ENCODE results near the gene LGR6.
A peak's percentile ranks its signal among the peaks of the same experiment; 100 is the strongest.
"Not testable (repeated sequence)": the region's sequence is repeated elsewhere in the genome, so short reads cannot be mapped to it uniquely, and the experiment has no call there.

The LGR6 gene

DNA sequence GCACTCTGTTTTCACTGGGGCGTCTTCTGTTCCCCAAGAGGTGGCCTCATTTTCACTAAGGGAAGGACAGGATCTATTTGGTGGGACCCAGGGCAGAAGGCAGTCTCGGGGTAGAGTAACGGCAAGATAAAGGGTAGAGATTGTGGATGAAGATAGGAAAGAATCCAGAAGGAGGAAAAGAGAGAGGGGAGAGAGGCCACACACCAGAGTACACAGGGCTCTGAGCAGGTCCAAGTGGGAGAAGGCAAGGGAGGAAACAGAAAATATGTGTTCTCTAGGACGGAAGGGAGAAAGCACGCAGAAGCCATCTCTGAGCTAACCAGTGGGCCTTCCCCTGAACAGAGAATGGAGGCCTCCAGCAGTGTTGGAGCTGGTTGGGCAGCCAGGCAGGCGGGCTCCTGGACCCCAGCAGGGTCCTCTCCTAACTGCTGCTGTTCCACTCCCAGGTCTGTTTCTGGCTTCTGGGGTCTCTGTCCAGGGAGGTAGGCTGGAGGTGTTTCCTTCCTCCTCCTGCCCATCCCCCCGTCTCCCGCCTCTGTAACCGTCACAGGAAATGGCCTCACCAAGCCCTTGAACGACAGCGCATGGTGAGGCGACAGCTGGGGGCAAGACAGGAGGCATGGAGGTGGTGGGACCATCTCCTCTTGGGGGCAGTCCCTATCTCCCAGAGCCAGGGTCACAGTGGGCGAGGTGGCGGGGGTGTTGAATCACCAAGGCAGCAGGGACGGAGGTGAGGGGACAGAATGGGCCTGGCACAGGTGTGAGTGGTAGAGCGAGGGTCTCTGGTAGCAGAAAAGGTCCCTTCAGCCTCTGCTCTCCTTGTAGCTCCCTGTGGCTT lies 33.8 kb upstream of the LGR6 start:
- DNase-seq: peak; percentile 87

DNA sequence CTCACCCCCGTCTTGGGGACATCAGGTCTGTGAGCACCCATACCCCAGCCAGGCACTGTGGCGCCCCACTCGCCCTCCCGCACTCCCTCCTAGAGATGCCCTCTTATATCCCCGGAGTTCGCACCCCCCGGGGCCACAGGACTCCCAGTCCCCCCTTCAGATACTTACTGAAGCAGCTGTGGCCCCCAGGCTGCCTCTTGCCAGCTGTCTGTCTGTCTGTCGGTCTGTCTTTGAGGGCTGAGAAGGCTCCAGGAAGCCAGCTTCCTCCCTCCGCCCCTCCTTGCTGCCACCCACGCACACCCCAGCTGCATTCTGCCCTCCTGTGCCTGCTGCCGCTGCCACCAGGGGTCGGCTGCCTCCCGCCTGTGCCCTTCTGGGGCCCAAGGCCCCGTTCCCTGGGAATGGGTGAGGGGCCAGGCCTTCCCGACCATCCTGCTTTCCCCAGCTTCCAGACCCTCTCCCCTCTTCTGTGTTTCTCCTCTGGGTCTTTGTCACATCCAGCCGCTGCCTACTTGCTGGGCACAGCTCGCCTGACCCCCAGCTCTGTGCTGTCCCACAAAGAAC lies 33.1 kb upstream of the LGR6 start, which contains the start of gene PTPN7:
Gene PTPN7, minus strand, starts transcription at position 226 of the 564 bp plus-strand sequence. CDS start 1,200 bp downstream, outside the sequence.
- peak; percentile 94 for DNase-seq

DNA sequence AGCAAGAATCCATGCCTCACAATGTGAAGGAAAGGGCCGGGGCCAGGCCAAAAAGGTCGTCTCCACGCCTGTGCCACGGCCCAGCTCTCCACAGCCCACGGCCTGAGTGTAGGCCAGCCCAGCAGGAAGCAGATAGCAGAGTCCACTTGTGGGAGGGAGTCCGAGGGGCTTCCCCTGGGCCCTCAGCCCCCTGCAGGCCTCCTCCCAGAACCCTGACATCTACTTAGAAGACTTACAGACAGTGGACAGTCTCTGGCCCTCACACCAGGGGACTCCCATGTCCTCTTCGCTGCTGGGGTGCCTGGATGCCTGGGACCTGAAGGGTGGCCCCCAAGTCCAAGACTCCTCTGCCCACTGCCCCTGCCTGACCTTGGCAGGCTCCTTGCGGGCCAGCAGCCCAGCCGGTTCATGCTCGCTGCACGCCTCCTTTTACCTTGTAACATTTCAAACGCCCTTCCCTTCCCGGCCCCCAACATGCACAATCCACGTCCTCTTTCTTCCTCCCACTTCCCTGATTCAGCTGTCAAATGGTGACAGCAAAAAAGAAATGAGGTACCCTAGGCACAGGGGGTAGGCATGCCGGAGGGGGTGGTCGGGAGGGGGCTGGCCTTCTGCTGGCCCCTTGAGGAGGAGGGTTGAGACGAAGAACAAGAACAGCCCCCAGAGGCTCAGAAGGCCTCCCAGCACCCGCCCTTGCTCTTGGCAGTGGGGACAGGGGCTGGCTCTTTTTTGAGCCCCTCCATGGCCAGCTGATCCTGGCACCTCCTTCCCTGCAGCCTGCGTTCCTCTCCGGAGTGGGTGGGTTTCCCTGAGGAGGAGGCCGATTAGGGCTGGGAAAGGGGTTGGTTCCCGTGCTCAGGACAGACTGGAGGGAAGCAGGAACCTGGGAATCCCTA lies 32.2 kb upstream of the LGR6 start:
- DNase-seq: no peak

DNA sequence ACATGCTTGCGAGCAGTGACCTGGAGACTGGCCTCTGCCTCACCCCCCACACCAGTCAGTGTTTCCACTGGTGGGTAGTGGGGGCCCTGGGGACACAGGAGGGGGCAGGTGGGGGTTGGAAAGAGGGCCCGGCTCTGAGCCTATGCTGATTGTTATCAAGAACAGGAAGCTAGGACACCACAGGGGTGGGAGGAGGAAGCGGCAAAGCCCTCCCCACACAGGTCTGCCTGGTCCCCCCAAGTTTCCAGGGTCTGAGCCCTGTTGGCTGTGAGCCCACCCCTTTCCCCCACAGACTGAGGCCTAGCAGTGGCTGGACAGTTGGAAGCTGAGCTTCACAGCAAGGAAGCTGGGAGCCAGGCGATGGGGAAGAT lies 31.6 kb upstream of the LGR6 start:
- DNase-seq: peak; percentile 87

DNA sequence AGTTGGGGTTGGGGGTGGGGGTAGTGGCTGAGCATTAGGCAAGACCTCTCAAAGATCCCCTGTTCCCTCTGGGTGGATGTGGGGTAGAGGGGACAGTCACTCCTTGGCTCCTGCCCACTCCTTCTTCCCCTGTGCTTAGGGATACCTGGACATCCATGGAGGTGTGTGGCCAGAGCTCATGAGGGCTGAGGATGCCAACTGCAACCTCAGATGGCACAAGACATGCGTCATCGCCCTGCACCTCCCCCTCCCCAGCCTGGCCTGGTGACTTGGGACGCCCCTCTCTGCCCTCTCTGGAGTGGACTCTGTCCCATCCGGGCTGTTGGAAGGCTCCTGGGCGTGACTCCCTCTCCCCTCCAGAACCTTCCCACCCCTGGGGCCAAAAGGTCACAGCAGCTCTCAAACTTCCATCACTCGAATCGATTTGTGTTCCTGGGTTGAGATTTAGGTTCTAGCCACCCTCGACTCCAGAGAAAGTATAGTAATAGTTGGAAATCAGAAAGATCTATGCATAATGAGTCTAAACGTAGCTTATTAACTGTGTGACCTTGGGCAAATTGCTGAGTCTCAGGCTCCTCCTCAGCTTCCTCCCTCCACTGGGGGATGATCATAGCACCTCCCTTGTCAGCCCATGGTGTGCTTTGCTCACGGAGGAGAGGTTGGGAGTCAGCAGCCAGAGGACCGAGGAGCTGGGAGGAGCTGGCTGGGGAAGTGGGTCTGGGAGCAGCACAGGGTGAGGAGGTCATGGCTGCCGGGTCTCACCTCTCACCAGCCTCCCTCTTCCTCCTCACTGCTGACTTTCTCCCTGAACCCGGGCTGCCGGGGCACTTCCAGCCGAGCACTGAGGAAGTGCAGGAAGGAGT lies 30.9 kb upstream of the LGR6 start:
- peak; percentile 75 for DNase-seq

DNA sequence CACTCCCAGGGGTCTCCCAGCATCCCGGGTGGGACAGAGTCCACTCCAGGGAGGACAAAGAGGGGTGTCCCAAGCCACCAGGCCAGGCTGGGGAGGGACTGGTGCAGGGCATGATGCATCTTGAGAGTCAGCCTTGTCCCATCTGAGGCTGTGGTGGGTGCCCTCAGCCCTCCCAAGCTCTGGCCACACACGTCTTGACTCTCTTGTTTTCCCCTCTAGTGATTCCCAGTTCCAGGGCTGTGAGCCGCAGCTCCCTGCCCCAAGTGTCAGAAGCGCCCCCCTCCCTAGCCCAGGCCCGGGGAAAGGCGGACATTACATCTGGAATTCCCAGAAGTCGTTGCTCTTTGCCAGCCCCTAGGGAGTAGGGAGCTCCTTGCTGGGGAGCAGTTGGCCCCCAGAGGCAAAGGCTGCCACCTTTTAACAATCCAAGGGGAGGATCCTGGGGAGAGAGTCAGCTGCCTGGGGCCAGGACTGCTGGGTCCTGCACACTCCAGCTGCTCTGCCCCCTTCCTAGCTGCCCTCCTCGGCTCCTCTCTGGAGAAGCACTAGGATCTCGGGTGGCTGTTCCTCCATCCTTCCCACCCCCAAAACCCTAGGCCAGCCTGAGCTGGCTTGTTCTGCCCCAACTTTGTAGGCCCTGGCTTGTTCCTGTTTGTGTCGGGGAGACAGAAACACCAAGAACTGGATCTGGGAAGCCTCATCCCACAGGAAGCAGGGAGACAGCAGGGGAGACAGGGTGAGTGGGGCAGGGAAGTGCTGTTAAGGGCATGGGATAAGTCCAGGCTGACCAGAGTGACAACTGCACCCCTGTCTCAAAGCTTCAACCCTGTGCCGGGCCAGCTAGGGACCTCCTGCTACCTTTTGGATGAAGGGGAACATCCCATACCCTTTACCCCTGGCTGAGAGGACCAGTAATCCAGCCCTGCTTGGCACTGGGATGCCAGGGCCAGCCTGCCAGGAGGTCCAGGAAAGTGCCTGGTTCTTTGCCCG lies 30.0 kb upstream of the LGR6 start:
- no peak for DNase-seq

DNA sequence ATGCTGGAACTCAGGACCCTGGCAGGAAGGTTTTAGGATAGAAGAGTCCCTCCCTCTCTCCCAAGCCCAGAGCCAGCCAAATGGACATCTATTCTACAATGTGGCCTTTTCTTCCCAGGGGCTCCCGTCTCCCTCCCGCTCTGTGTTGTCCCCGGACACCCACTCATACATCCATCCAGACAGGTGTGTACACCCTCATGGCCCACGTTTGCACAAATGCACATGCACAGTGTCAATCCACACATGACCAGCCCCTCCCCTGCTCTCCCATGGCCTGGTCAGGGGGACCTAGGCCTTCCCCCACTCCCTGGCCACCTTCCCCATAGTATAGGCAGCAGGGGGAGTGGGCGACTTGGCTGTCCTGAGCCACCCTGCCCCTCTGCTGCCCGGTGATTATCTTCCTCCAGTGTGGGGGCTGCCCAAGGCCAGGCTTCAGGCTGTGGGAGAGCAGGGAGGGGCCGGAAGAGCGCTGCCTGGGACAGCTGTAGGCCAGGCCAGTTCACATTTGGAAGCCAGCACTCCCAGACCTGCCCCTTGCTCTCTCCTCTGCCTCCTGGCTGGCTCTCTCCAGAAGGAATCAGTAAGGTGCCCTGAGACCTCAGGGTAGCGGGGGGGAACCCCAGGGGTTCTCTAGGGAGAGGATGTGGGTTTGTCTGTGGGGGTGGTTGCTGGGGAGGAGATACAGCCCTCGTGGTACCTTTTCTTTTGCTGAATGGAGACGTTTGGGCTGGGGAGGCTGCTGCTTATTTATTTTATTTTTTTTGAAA lies 29.1 kb upstream of the LGR6 start:
- peak; percentile 90 for DNase-seq

DNA sequence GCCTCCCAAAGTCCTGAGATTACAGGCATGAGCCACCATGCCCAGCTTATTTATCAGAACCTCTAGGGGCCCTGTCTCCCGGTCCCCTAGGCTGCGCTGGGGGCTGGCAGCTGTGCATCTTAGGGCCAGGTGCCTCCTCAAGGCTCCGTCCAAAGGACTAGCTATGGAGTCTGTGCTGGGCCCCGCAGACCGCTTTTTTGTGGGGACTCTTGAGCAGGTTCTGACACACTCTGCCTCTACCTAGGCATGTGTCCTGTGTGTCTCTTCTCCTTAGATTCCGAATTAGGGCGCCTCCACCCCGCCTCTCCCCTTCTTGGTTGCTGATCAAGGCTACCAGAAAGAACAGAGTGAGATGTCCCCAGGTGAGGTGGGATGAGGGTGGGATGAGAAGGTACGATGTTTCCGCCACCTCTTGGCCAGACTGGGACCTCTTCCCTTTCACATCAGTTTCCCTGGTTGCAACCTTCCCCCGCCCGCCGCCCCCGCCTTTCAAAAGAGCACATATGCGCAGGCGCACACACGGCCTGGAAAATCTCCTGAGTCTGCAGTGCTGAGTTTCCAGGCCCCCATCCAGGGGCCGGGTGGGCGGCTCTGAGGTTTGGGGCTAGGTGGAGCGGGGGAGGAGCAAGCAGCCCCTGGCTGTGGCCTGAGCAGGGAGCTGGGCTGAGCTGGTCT lies 28.2 kb upstream of the LGR6 start:
- DNase-seq: peak; percentile 84

DNA sequence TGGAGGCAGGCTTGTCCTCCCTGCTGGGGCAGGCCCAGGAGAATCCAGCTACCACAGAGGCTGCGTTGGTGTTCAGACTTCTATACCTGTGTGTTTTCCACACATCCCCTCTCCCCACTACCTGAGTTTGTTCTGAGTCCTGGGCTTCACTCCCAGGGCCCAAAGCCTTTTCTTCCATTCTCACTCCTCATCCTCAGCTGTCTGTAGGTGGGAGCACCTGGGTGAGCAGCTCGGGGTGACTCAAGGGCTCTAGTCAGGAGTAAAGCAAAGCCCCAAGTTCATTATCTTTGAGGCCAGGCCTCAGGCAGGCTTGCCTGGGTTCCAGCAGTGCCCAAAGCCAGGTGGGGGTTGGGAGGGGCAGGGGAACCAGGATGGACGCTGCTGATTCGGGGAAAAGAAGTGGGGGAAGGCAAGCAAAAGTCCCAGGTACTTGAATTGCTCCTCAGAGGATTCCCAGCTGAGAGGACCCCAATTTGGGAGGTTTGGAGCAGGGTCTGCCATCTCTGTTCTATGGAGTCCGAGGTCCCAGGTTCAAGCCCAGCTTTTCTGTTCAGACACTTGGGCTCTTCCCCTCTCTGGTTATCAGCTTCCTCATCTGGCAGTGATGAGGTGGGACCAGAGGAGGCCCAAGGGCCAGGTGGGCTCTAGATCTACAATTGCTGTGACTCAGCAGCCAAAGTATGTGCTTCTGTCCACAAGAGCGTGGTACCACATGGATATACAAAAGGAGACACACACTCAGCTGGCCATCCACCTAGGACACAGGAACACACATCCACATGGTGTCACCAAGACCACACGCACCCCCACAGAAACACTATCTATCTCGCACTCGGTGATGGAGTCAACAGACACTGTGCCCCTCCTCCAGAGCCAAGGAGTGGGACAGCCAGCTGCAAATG lies 27.4 kb upstream of the LGR6 start:
- no peak for DNase-seq

DNA sequence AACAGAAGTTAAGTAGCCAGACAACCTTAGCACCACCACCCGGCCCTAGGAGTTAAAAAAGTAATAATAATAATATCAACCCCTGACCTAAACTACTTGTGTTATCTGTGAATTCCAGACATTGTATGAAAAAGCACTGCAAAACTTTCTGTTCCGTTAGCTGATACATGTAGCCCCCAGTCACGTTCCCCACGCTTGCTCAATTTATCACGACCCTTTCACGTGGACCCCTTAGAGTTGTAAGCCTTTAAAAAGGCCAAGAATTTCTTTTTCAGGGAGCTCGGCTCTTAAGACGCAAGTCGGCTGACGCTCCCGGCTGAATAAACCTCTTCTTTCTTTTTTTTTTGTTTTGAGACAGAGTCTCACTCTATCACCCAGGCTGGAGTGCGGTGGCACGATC lies 26.5 kb upstream of the LGR6 start:
- not testable (repeated sequence) for DNase-seq

DNA sequence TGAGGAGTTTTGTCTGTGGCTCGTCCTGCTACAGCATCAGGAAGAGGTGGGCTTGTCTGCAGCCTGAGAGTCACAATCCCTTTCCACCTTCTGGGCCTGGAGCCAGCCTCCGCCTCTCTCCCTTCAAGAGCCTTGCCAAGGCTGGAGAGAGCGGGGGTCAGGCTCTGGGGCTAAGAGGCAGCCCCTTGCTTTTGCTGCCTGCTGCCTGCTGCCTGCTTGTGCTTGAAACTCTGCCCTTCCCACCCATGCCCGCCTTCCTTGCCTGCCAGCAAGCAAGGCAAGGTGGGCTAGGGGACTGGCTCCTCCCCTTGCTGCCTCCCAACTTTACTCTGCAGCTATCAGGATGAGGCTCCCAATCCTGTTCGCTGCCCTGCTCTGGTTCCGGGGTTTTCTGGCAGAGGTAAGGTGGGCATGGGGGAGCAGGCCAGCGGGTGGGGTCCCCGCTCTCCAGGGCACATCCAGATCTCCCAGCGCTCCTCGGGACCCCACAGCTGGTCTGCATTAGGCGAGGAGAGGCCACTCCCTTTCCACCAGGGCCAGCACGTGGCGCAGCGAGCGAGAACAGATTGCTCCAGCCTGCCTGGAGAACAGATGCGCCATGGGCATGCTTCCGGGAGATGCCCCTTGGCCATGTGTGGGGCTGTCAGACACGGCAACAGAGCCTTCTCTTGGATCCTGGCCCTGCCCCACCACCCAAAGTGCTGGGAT lies 25.7 kb upstream of the LGR6 start:
- DNase-seq: no peak

DNA sequence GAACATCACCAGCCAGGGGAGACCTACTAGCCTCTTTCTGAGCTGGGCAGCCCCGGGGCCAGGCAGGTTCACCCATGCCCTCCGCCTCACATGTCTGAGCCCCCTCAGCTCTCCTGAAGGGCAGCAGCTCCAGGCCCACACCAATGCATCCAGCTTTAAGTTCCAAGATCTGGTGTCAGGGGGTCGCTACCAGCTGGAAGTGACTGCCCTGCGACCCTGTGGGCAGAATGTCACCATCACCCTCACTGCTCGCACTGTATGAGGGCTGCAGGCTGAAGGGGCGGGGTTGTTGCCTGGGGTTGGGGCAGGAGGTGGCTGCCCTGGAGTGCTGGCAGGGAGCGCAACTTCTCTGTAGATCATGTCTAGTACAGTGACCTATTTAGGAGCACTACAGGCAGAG lies 24.7 kb upstream of the LGR6 start:
- DNase-seq: no peak

DNA sequence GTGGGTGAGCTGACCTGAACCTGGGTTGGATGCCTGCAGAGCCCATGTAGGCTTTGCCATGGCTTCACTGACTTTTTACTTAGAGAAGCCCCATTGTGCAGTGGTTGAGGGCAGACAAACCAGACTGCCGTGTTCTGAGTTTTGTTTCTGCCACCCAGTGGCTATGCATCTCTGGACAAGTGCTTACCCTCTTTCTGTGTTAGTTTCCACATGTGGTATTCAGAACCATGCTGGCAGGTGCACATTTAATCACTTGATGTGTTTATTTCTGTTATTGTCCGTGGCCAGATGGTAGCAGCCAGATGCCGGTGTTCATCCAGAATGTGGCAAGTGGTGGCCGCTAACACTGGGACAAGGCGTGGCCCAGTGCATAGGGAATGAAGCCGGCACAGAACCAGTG lies 22.9 kb upstream of the LGR6 start:
- no peak for DNase-seq

DNA sequence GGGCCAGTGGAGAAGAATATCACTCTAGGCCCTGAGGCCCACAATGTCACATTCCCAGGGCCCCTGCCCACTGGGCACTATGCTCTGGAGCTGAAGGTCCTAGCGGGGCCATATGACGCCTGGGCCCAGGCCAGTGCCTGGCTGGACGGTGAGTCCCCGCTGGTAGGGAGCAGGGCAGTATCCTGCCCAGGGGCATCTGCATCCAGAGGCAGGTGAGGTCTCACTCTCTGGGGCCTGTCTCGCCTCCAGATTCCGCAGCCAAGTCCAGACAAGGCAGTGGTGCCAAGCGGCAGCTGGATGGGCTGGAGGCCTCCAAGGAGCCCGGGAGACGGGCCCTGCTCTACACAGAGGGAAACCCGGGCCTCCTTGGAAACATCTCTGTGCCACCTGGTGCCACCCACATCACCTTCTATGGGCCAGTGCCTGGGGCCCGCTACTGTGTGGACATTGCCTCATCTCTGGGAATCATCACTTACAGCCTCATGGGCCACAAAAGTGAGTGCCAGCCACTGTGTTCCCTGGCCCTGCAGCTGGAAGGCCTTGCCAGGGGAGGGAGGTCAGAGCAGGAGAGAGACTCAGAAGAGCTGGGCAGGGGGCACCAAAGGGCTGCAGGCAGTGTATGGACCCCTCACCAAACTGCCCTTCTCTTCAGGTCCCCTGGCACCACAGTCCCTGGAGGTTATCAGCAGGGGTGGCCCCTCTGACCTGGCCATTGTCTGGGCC lies 22.1 kb upstream of the LGR6 start:
- no peak for DNase-seq

DNA sequence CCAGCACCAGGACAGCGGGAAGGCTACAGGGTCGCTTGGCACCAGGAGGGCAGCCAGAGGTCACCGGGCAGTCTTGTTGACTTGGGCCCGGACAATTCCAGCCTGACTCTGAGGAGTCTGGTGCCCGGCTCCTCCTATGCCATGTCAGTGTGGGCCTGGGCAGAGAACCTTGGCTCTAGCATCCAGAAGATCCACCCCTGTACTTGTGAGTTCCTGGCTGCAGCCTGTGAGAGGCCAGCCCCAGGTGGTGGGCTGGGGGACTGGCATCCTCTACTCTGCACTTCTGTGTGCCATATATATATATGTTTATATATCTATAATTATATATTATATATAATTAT lies 21.6 kb upstream of the LGR6 start:
- DNase-seq: no peak

DNA sequence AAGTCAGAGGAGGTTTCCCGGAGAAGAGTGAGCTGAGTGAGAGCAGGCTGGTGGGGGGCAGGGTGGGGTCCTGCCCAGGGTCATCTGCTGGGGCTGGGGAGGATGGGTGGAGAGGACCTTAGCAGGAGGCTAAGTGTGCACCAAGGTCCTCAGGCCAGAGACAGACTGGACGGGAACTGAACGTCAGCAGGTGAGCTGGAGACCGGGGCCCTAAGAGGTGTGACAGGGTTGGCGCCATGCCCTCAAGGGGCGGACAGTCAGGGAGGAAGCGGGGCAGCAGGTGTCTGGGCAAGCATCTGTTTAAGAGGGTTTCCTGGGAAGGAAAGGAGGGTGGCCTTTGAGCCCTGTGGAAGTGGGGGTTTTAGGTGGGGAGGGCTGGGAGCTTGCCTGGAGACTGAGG lies 19.6 kb upstream of the LGR6 start:
- no peak for DNase-seq
